CD8-positive, alpha-beta memory T cell (primary cell): Measurements from ENCODE around the gene AQP9. TPM values are rescaled to one million over a fixed set of nuclear protein-coding genes. Genes with fewer than 3 reads are reported as not detected.

ENCODE experiments used
- CTCF ChIA-PET: fragments of 350-600 bp; sonication (Branson Sonifier 250); formaldehyde crosslinking; loops from one replicate; lab custom pipeline; 2021; ENCODE audit warnings: antibody characterized with exemption; lab: Charles Lee
- POLR2A ChIA-PET: fragments of 350-600 bp; sonication (Branson Sonifier 250); formaldehyde crosslinking; loops from one replicate; lab custom pipeline; 2021; ENCODE audit warnings: antibody characterized with exemption; lab: Charles Lee
- DNase-seq, 5 donors: peaks; one replicate each; pipeline versions ENCODE4 v3.0.0 to v3.0.0-alpha.2; 2020 to 2022; ENCODE audit warnings: mixed read lengths in 1 of 5
- H3K27ac ChIP-seq: one replicate; pipeline ENCODE4 v1.7.0; 2013; ENCODE audit warnings: low read depth, mild to moderate bottlenecking, low read length, moderate library complexity
- H3K27me3 ChIP-seq: 2 replicates; pipeline ENCODE4 v1.7.0; 2013; ENCODE audit warnings: low read length, mild to moderate bottlenecking; ENCODE audit not compliant: insufficient read depth, poor library complexity, severe bottlenecking
- H3K36me3 ChIP-seq: 2 replicates; pipeline ENCODE4 v1.7.0; 2013; ENCODE audit warnings: mild to moderate bottlenecking, low read length, moderate library complexity; ENCODE audit not compliant: insufficient read depth
- H3K4me1 ChIP-seq: 2 replicates; pipeline ENCODE4 v1.7.0; 2013; ENCODE audit warnings: mild to moderate bottlenecking, low read length, moderate library complexity; ENCODE audit not compliant: insufficient read depth
- H3K4me3 ChIP-seq: 2 replicates; pipeline ENCODE4 v1.7.0; 2013; ENCODE audit warnings: mild to moderate bottlenecking, low read length
- H3K9me3 ChIP-seq: 2 replicates; pipeline ENCODE4 v1.7.0; 2013; ENCODE audit warnings: mild to moderate bottlenecking, low read length
- H3K27ac Mint-ChIP-seq, 8 donors: one replicate each; pipeline ENCODE4 v1.8.0; 2020 to 2021; ENCODE audit warnings: mixed read lengths in 8 of 8, mild to moderate bottlenecking in 6 of 8, inconsistent platforms in 3 of 8, moderate library complexity in 3 of 8
- H3K27me3 Mint-ChIP-seq, 2 donors: one replicate each; pipeline ENCODE4 v1.8.0; 2020 to 2021; ENCODE audit warnings: mixed read lengths in 2 of 2, mild to moderate bottlenecking in 1 of 2, moderate library complexity in 1 of 2
- H3K36me3 Mint-ChIP-seq, 3 donors: one replicate each; pipeline ENCODE4 v1.8.0; 2020 to 2021; ENCODE audit warnings: mixed read lengths in 3 of 3, inconsistent platforms in 1 of 3, mild to moderate bottlenecking in 1 of 3
- H3K4me1 Mint-ChIP-seq, 3 donors: one replicate each; pipeline ENCODE4 v1.8.0; 2020 to 2021; ENCODE audit warnings: mixed read lengths in 3 of 3, inconsistent platforms in 1 of 3, mild to moderate bottlenecking in 1 of 3
- H3K4me3 Mint-ChIP-seq, 7 donors: one replicate each; pipeline ENCODE4 v1.8.0; 2020 to 2021; ENCODE audit warnings: mixed read lengths in 7 of 7, mild to moderate bottlenecking in 6 of 7, moderate library complexity in 4 of 7, inconsistent platforms in 2 of 7
- H3K9me3 Mint-ChIP-seq, 5 donors: one replicate each; pipeline ENCODE4 v1.8.0; 2020 to 2022; ENCODE audit warnings: mixed read lengths in 5 of 5, mild to moderate bottlenecking in 3 of 5, moderate library complexity in 2 of 5, inconsistent platforms in 1 of 5
- polyA plus RNA-seq: library from polyadenylated mRNA; unstranded; fragments of 300-500 nt; fragmentation: Illumina TruSeq; gene quantifications from one replicate; pipeline ENCODE4 v1.2.3, GENCODE V29; 2021
- total RNA-seq, 2 experiments: library from RNA; stranded (reverse); gene quantifications; one replicate each; pipeline ENCODE4 v1.2.3, GENCODE V29; 2021

The AQP9 gene
- total and polyA plus RNA-seq, 3 experiments from 2014 or later = 0.18 to 0.22 TPM; not detected in 1

DNA sequence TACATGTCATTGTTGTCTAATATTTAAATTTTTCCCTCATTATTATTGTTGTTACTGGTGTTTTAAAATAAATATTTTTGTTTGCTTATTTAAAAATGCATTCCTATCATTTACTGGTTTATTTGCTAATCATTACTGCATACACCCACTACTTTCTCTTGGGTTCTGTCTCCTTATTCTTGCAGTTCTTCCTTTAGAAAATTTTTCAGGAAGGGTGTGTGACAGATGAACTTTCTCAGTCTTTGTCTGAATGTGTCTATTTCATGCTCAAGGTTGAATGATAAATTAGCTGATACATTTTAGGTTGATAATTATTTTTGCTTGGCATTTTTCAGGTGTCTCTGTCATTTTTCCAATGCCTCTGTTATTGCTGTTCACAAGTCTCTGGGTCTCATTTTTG, 7.4 kb downstream of the AQP9 start:
- Mint-ChIP-seq H3K9me3 (peaks cover 0 to 2% (median 0%) of the 10 kb centered on the region in 5 donors), H3K27ac (no peak overlapping the region), H3K27me3 (peaks cover 3 to 35% of the 10 kb centered on the region in 2 donors), H3K4me3 (no peak overlapping the region), H3K36me3 (no peaks in the 10 kb centered on the region), H3K4me1 (no peaks in the 10 kb centered on the region)
- H3K4me3 ChIP-seq = no peak overlapping the region
- CTCF ChIA-PET = no interaction called here
- H3K27ac ChIP-seq = no peak overlapping the region
- H3K36me3 ChIP-seq = no peaks in the 10 kb centered on the region
- no peak for DNase-seq
- H3K27me3 ChIP-seq = no peaks in the 10 kb centered on the region
- no peaks in the 10 kb centered on the region for H3K4me1 ChIP-seq
- POLR2A ChIA-PET = no interaction called here
- no peaks in the 10 kb centered on the region for H3K9me3 ChIP-seq

DNA sequence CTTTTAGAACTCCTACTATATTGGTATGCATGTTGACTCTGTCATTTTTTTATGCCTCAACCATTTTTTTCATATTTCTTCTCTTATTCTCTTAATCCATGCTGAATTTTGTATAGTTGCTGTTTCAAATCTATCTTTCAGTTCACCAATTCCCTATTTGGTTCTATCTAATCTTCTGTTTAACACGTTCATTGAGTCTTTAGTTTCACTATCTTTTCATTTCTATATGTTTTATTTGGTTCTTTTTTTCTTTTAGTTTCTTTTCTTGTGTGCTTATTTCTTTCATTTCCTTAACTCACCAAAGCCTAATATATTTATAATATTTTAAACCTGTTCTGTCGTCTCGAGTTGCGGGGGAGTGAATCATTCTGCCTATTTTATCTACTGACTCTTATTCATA, 8.0 kb downstream of the AQP9 start:
- POLR2A ChIA-PET = no interaction called here
- no peak overlapping the region for H3K27ac ChIP-seq
- Mint-ChIP-seq H3K9me3 (peaks cover 0 to 2% (median 0%) of the 10 kb centered on the region in 5 donors), H3K27me3 (peaks cover 3 to 35% of the 10 kb centered on the region in 2 donors), H3K27ac (no peak overlapping the region), H3K4me1 (no peaks in the 10 kb centered on the region), H3K4me3 (no peak overlapping the region), H3K36me3 (no peaks in the 10 kb centered on the region)
- H3K4me1 ChIP-seq = no peaks in the 10 kb centered on the region
- H3K27me3 ChIP-seq = no peaks in the 10 kb centered on the region
- H3K36me3 ChIP-seq = no peaks in the 10 kb centered on the region
- no peaks in the 10 kb centered on the region for H3K9me3 ChIP-seq
- H3K4me3 ChIP-seq = no peak overlapping the region
- no peak for DNase-seq
- CTCF ChIA-PET = no interaction called here

DNA sequence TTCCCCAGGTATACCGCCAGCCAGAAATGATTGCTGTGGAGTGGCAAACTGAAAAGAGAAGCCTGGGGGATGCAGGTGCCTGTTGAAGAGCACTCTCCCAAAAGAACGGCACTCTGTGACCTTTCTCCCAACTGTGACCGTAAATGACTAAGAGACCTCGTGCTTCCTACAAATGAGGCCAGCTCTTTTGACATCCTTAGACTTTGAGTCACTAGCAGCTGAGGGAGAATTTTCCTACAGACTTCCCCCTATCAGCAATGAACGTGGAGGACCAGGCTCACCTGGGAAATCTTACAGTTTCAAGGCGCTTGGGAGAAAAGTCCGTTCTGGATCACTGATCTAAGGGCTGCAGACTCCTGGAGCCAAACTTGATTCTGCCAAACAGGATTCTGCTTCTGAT, 8.6 kb downstream of the AQP9 start:
- Mint-ChIP-seq H3K9me3 (peaks cover 0 to 2% (median 0%) of the 10 kb centered on the region in 5 donors), H3K4me1 (no peaks in the 10 kb centered on the region), H3K4me3 (no peak overlapping the region), H3K27ac (no peak overlapping the region), H3K27me3 (peaks cover 3 to 34% of the 10 kb centered on the region in 2 donors), H3K36me3 (no peaks in the 10 kb centered on the region)
- H3K4me1 ChIP-seq = no peaks in the 10 kb centered on the region
- POLR2A ChIA-PET = no interaction called here
- H3K9me3 ChIP-seq = no peaks in the 10 kb centered on the region
- no peak overlapping the region for H3K4me3 ChIP-seq
- CTCF ChIA-PET = no interaction called here
- no peak for DNase-seq
- no peaks in the 10 kb centered on the region for H3K27me3 ChIP-seq
- no peak overlapping the region for H3K27ac ChIP-seq
- no peaks in the 10 kb centered on the region for H3K36me3 ChIP-seq

DNA sequence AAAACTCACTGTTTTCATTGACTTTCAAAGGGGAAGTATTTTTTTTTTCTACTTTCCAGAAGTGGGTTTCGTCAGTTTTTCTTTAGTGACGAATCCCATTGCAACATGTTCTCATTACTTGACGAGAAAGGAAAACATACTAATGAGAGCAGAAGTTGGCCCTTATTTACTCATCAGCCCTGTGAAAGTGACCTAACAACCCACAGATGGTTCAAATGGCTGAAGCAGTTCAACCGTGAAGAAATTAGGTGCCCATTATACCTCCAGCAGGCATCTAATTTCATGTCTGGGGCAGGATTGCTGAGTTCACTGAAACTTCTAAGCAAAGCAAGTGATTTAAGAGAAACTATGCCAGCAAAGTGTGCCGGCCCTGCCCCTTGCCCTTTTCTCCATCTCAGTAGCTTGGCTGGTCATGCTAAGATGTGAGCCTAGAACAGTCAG, 9.0 kb downstream of the AQP9 start:
- peaks cover 0 to 2% (median 0%) of the 10 kb centered on the region in 5 donors for H3K9me3 Mint-ChIP-seq
- no peak overlapping the region for H3K4me3 ChIP-seq

DNA sequence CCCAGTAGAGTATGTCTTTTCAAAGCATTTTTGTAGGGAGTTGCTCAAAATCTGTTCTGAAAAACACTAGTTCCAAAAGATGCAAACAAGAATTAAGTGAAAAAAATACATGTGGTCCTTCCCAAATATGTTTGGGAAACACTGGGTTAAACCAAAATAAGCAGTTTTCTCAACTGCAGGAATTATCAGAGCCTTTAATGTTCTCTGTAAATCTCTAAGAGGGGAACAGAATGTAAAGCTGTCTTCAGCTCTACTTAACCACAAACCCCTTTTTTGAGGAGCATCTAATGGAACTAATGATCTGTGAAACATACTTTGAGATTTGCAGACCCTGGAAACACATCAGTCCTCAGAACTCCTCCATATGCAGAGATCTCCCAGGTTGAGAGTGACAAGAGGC, 9.9 kb downstream of the AQP9 start:
- Mint-ChIP-seq H3K27me3 (peaks cover 0 to 26% of the 10 kb centered on the region in 2 donors), H3K4me3 (no peak overlapping the region), H3K27ac (no peak overlapping the region), H3K4me1 (no peaks in the 10 kb centered on the region), H3K9me3 (peaks cover 0 to 2% (median 0%) of the 10 kb centered on the region in 5 donors), H3K36me3 (no peaks in the 10 kb centered on the region)
- Histone ChIP-seq H3K27me3 (no peaks in the 10 kb centered on the region), H3K9me3 (no peaks in the 10 kb centered on the region), H3K4me3 (no peak overlapping the region), H3K4me1 (no peaks in the 10 kb centered on the region), H3K27ac (no peak overlapping the region), H3K36me3 (no peaks in the 10 kb centered on the region)
- DNase-seq = no peak
- ChIA-PET POLR2A (no interaction called here), CTCF (no interaction called here)

More for the DNA sequence above, 9.0 kb downstream of the AQP9 start:
- H3K4me3 Mint-ChIP-seq = no peak overlapping the region
- Histone ChIP-seq H3K4me1 (no peaks in the 10 kb centered on the region), H3K36me3 (no peaks in the 10 kb centered on the region), H3K27ac (no peak overlapping the region), H3K9me3 (no peaks in the 10 kb centered on the region), H3K27me3 (no peaks in the 10 kb centered on the region)
- H3K36me3 Mint-ChIP-seq = no peaks in the 10 kb centered on the region
- H3K27me3 Mint-ChIP-seq = peaks cover 3 to 31% of the 10 kb centered on the region in 2 donors
- CTCF ChIA-PET = no interaction called here
- POLR2A ChIA-PET = no interaction called here
- H3K4me1 Mint-ChIP-seq = no peaks in the 10 kb centered on the region
- H3K27ac Mint-ChIP-seq = no peak overlapping the region
- DNase-seq = no peak

DNA sequence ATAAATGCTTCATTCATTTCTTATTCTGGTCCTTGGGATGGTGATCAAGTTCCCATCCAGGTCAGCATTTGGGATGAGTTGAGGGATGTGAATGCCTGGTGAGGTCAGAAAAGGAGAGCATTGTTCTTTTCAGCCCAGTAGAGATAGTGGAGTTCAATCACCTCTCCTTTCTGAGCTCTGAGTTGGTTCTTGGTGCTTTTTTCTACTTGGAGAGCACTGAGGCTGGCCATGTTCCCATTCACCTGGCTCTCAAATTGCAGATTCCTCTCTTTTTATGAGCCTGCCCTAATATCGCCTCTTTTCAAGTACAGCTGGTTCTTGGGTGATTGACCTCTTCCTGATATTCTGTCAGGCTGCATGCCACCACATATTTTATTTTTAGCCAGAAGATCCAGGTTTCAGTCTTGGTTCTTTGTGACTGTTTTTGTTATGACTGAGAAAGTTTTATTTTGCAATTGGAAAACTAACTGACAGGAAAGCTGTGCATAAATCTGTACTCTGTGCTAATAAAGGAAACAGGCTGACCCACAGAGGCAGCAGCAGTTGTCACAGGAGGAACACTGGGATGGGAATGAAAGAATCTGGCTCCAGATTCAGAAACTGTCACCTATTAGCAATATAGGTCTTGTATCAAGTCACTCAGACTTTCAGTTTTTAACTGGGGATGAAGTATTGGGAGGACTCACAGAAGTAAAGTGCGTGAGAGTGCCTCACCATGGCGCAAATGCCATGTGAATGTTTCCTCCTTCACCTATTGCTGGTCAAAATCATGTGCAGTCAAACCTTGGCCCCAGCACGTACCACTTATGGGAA, 10.7 kb downstream of the AQP9 start:
- Mint-ChIP-seq H3K36me3 (no peaks in the 10 kb centered on the region), H3K9me3 (peaks cover 0 to 2% (median 0%) of the 10 kb centered on the region in 5 donors), H3K4me1 (no peaks in the 10 kb centered on the region), H3K27me3 (peaks cover 0 to 22% of the 10 kb centered on the region in 2 donors), H3K27ac (no peak overlapping the region), H3K4me3 (no peak overlapping the region)
- Histone ChIP-seq H3K36me3 (no peaks in the 10 kb centered on the region), H3K27me3 (no peaks in the 10 kb centered on the region), H3K4me1 (no peaks in the 10 kb centered on the region), H3K4me3 (no peak overlapping the region), H3K9me3 (no peaks in the 10 kb centered on the region), H3K27ac (no peak overlapping the region)
- POLR2A ChIA-PET = no interaction called here
- CTCF ChIA-PET = no interaction called here
- DNase-seq = no peak

DNA sequence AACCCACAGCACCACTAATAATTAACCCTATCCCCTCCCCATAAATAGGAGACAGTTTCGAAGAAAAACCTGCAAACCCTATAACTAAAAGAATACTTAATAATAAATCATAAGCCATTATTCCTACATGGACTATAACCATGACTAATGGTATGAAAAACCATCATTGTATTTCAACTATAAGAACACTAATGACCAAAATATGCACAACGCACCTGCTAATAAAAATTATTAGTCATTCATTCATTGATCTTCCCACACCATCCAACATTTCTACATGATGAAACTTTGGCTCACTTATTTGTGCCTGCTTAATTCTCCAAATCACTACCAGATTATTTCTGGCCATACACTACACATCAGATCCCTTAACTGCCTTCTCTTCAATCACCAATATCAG, 16.6 kb downstream of the AQP9 start:
- ChIA-PET CTCF (no interaction called here), POLR2A (no interaction called here)
- no peaks in the 10 kb centered on the region for H3K36me3 ChIP-seq
- Mint-ChIP-seq H3K9me3 (no peaks in the 10 kb centered on the region), H3K4me1 (no peaks in the 10 kb centered on the region), H3K27ac (no peak overlapping the region), H3K27me3 (peaks cover 0 to 7% of the 10 kb centered on the region in 2 donors), H3K4me3 (no peak overlapping the region), H3K36me3 (no peaks in the 10 kb centered on the region)
- no peak overlapping the region for H3K4me3 ChIP-seq
- H3K4me1 ChIP-seq = no peaks in the 10 kb centered on the region
- H3K27me3 ChIP-seq = no peaks in the 10 kb centered on the region
- no peak for DNase-seq
- no peaks in the 10 kb centered on the region for H3K9me3 ChIP-seq
- H3K27ac ChIP-seq = no peak overlapping the region

DNA sequence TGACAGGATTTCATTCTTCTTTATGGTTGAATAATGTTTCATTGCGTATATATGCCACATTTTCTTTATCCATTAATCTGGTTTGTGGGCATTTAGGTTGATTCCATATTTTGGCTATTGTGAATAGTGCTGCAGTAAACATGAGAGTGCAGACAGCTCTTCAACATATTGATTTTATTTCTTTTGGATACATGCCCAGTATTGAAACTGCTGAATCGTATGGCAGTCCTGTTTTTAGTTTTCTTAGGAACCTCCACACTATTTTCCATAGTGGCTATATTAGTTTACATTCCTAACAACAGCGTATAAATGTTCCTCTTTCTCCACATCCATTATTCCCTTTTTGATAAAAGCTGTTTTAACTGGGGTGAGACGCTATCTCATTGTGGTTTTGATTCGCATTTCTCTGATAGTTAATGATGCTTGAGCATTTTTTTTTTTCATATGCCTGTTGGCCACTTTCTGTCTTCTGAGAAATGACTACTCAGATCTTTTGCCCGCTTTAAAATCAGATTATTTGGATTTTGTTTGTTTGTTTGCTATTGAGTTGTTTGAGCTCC, 21.7 kb downstream of the AQP9 start:
- no peak for DNase-seq
- ChIA-PET CTCF (no interaction called here), POLR2A (no interaction called here)
- H3K27me3 Mint-ChIP-seq = peaks cover 10 to 46% of the 10 kb centered on the region in 2 donors
- Histone ChIP-seq H3K9me3 (no peaks in the 10 kb centered on the region), H3K27ac (no peak overlapping the region), H3K4me3 (no peak overlapping the region), H3K36me3 (no peaks in the 10 kb centered on the region), H3K4me1 (no peaks in the 10 kb centered on the region), H3K27me3 (no peaks in the 10 kb centered on the region)
- no peaks in the 10 kb centered on the region for H3K9me3 Mint-ChIP-seq
- no peaks in the 10 kb centered on the region for H3K4me1 Mint-ChIP-seq
- no peak overlapping the region for H3K4me3 Mint-ChIP-seq
- no peak overlapping the region for H3K27ac Mint-ChIP-seq
- no peaks in the 10 kb centered on the region for H3K36me3 Mint-ChIP-seq
